HG03558 (cell line): ENCODE data around the gene NUBP2.
A peak's percentile ranks its signal among the peaks of the same experiment; 100 is the strongest.

Experiments used
- ATAC-seq: cut with Tn5 transposase; IDR thresholded peaks from one replicate; pipeline ENCODE4 v1.9.1; 2021; ENCODE audit warnings: moderate number of reproducible peaks; ENCODE audit not compliant: unreplicated experiment; ENCODE audit errors: extremely low read depth

Gene NUBP2

DNA sequence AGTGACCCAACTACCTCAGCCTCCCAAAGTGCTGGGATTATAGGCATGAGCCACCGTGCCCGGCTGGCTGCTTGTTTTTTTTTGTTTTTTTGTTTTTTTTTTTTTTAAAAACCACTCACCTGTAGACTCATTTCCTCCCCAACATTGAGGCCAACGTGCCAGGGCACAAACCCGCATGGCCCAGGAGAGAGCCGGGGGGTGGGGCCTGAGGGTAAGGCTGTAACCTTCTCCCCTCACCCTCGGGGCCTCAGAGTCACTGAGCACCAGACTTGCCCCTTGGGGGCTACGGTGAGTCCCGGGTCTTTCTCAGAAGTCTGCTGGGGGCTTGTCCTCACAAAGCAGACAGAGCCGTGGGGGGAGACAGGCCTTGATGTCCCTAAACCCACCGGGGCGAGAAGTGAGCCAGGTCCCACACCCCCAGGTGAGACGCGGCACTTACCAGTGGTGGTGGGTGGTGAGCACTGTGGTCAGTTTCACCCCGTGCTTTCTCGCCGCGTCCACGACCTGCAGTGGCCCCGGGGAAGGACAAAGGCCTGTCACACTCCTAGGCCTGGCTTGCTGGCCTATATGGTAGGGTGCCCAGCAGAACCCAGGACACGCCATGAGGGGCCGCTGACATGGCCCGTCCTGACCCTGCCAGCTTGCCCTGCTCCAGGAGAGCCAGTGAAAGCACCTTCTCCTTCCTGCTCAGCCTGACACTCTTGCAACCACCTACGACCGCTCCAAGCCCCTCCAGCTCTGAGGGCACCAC is 39.3 kb downstream of the NUBP2 start:
- ATAC-seq, result no peak

DNA sequence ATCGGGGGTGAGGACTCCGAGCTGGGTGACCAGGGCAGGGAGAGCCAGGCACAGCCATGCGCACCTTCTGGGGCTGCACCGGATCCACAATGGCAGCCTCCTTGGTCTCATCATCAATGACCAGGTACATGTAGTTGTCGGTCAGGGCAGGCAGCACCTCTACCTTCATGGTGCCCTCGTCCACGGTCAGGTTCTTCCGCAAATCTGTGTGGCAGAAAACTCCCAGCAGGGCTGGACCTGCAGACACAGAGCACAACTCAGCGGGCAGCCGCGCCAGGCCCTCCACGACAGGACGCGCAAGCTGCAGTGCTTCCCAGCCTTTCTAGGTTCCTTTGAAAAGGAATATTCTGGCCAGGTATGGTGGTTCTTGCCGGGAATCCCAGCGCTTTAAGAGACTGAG is 40.0 kb downstream of the NUBP2 start:
- no peak for ATAC-seq

DNA sequence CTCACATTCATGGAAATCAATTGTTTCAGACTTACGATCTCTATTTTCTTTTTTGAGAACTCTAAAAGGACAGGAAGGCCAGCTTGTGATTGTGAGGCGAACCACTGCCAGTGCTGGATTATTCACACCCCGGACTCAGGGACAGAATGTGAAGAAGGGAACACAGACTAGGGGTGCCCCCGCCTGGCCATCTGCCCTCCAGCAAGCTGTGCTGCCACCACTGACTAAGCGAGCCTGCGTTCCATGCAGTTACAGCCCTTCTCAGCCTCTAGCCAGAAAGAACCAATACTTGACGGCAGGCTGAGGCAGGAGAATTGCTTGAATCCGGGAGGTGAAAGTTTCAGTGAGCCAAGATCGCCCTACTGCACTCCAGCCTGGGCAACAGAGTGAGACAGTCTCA is 41.1 kb downstream of the NUBP2 start:
- no peak for ATAC-seq

- ATAC-seq, result no peak
These were observed 42.7 kb downstream of the NUBP2 start for GRCh38 chr16:1825381-1825863.

DNA sequence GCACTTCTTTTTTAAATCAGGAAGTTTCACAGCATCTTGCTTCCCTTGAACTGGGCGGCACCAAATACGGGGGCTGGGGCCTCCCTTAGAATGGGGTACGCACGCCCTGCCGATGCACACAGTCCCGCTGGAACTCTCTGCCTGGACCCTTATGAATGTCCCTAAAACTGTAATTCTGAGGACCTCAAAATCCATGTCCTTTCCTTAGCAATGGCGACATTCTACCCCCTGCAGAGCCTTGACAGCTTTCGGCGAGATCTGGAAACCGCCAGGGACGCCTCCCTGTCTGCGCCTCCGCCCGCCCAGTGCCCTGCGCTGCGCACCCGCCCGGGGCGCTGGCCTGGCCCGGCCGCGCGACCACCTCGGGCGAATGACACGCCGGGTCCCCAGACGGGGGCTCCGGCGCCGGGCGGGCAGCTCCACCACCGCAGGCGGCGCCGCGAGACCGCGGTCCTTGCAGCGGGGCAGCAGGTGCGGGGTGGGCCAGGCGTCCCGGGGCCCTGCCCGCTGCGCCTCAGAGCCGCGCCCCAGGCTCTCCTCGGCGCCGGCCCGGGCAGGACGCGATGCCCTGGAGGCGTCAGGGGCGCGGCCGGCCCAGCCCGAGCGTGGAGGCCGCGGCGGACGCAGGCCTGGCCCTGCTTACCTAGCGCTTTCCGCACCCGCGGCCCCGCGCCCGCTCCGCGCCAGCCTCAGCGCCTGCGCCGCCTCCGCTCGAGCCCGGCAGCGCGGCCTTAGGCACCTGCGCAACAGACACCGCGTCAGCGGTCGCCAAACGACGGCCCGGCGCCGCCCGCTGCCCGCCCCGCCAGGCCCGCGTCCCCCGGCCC is 43.3 kb downstream of the NUBP2 start:
- peak; percentile 36 for ATAC-seq

- ATAC-seq, result peak; percentile 57
These were observed 44.2 kb downstream of the NUBP2 start, which contains the start of the genes FAHD1 and HAGH for GRCh38 chr16:1826691-1827573. Gene FAHD1, plus strand, starts transcription at chr16:1827206. Its CDS starts 33 bp downstream, at chr16:1827239. Gene HAGH, minus strand, starts transcription at chr16:1826825. Its CDS starts 38 bp downstream, at chr16:1826787.

DNA sequence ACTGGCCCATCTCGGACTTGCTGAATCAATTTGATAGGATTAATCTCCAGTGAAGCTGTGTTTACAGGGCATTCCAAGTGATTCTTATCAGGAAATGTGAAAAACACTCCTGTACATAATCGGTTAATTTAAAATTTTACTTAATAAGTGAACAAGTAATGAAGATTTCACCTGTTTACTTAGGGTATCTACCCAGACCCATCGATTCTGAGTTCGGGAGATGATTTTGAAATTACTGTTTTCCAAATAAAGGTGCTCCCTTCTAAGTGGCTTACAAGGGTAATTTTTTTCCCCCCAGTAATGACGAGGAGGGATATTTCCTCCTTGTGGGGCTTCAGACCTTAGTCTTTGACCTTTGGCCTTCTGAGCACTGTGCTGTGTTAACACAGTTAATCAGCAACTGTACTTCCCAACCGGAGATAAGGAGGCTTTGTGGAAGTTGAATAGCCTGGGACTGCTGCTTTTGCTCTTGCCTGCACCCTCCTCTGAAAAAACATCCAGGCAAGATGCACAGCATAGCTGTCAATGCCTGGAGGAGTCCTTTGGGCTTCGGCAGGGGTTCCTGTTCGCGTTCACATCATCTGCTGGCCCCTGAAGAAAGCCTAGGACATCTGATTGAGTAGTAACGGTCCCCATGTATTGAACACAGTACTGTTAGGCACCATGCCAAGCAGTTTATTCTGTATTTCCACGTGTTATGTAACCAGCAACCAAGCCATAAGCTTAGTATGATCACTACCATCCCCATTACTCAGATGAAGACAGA is 46.1 kb downstream of the NUBP2 start:
- no peak for ATAC-seq

GRCh38 chr16:1830213-1830612 is 47.5 kb downstream of the NUBP2 start:
- ATAC-seq, result no peak

- ATAC-seq, result no peak
These were observed 48.7 kb downstream of the NUBP2 start for GRCh38 chr16:1831186-1832075.

DNA sequence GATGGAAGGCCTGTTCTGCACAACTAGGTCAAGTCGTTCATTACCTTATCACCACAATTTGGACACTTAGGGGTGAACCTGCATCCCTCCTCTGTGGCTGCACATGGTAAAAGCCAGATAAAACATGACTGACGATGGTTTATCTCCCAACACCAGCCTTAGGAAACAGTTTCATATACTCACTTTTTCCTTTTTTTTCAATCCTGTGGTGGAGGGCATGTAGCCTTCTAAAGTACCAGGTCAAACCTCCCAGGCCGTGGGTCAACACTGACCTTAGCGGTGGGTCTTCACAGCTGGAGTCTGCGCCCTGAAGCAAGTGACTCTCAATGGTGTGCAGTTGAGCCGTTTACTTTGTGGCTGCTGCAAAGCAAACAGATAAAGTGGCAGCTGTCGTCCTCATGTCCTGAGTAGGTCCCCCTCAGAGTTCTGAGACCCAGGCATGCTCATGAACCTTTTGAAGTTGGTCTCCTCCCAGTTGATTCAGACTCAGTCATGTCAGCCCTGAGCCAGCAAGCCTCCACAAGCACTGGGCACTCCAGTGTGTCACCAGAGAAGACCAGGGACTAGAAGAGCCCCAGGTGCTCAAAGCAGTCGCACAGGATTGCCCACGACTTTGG is 50.2 kb downstream of the NUBP2 start:
- ATAC-seq, result no peak

DNA sequence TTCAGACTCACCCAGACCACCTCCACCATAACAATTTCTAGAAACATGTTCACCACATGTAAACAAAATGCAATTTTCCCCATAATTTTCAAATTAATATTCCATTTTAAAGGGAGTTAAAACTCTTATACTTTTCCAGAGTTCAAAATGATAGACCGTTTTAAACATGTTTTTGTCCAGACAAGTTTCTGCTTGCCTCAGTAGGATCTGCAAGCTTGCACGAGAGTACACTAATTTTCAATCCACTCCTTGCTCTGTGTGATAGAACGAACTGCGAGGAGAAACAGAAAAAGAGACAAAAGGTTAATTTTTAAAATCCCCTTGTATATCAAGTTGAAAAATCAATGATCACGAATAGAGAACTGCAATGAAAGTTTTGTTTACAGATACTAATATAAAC is 51.3 kb downstream of the NUBP2 start:
- ATAC-seq, result no peak
